K562 (cell line): ENCODE measurements around the gene NR6A1. TPM values are rescaled to one million over a fixed set of nuclear protein-coding genes. Genes with fewer than 3 reads are reported as not detected.
A peak's percentile ranks its signal among the peaks of the same experiment; 100 is the strongest.

Source experiments
- ATAC-seq: fragments of 200-7000 bp; cut with Tn5 transposase; 3 replicates; pipeline ENCODE4 v1.9.1; 2020; ENCODE audit warnings: moderate library complexity
- BruUV-seq: library from RNA; stranded (reverse); fragments of 400-500 nt; replicated peaks from 2 replicates; lab custom pipeline; 2021; lab: Mats Ljungman, UMichigan
- CTCF ChIA-PET: fragments of 300-600 bp; formaldehyde crosslinking; extraction: SDS; loops from one replicate; lab custom pipeline; 2021; ENCODE audit warnings: low intra/inter-chr PET ratio; lab: Yijun Ruan, JAX
- POLR2A ChIA-PET: fragments of 300-600, 350-650 bp; sonication (Branson Sonifier 250); formaldehyde crosslinking; extraction: SDS; loops from one replicate; lab custom pipeline; 2021; ENCODE audit warnings: antibody characterized with exemption, inconsistent platforms; lab: Yijun Ruan, JAX
- DNase-seq, 4 experiments: peaks; one replicate each; pipeline versions ENCODE4 v3.0.0 to v3.0.0-alpha.2; 2011 to 2018; ENCODE audit warnings: low spot score in 3 of 4, mixed read lengths in 3 of 4; ENCODE audit errors: extremely low read depth in 1 of 4
- FAIRE-seq: peaks from 2 replicates; lab custom pipeline; 2011; peaks lifted over from hg19 to GRCh38; lab: Jason Lieb, UNC
- H2AFZ ChIP-seq: 2 replicates; pipeline ENCODE4 v1.6.0; 2011; ENCODE audit warnings: low read depth, low read length, control low read depth, inconsistent platforms
- H3K27ac ChIP-seq: fragments of 200-600 bp; 3 replicates; pipeline ENCODE4 v1.8.0; 2011; ENCODE audit warnings: low read depth, mild to moderate bottlenecking, control low read depth, inconsistent platforms, low read length, moderate library complexity, mixed read lengths; ENCODE audit errors: extremely low read depth
- H3K27me3 ChIP-seq, 2 experiments: fragments of 300-600 bp in 1 of 2; 2 replicates in 1 of 2; 3 replicates in 1 of 2; pipeline versions ENCODE4 v1.6.0 to v1.8.0; 2011; ENCODE audit warnings: inconsistent platforms in 2 of 2, low read length in 2 of 2, mild to moderate bottlenecking in 1 of 2, mixed read lengths in 1 of 2, moderate library complexity in 1 of 2; ENCODE audit not compliant: control insufficient read depth in 2 of 2, insufficient read depth in 2 of 2
- H3K36me3 ChIP-seq: fragments of 300-600 bp; 3 replicates; pipeline ENCODE4 v1.8.0; 2011; ENCODE audit warnings: mild to moderate bottlenecking, low read length, inconsistent platforms; ENCODE audit not compliant: control insufficient read depth, insufficient read depth
- H3K4me1 ChIP-seq, 2 experiments: fragments of 200-600 bp in 1 of 2; replicated peaks in 1 of 2; 2 replicates in 1 of 2; 3 replicates in 1 of 2; pipeline versions ENCODE4 v1.5.1 to v1.8.0; 2011; ENCODE audit warnings: inconsistent platforms in 2 of 2, low read length in 2 of 2, mild to moderate bottlenecking in 1 of 2, mixed read lengths in 1 of 2, moderate library complexity in 1 of 2; ENCODE audit not compliant: control insufficient read depth in 2 of 2, insufficient read depth in 2 of 2
- H3K4me2 ChIP-seq: 2 replicates; pipeline ENCODE4 v1.6.1; 2011; ENCODE audit warnings: low read length, control low read depth, inconsistent platforms, mixed read lengths; ENCODE audit not compliant: insufficient read depth
- H3K4me3 ChIP-seq: fragments of 200-600 bp; sonication (generic), shearing (Covaris generic); 2 replicates; pipeline ENCODE4 v1.5.1; 2016; ENCODE audit warnings: control low read depth, inconsistent platforms
- H3K79me2 ChIP-seq: fragments of 200-600 bp; 3 replicates; pipeline ENCODE4 v1.8.0; 2011; ENCODE audit warnings: low read length, inconsistent platforms; ENCODE audit not compliant: control insufficient read depth, insufficient read depth
- H3K9ac ChIP-seq, 2 experiments: 2 replicates each; pipeline versions ENCODE4 v1.6.0 to v1.6.1; 2011; ENCODE audit warnings: low read depth in 2 of 2, low read length in 2 of 2, control low read depth in 1 of 2, inconsistent platforms in 1 of 2, mild to moderate bottlenecking in 1 of 2, mixed read lengths in 1 of 2; ENCODE audit not compliant: insufficient read depth in 1 of 2
- H3K9me1 ChIP-seq: one replicate; pipeline ENCODE4 v1.6.0; 2011; ENCODE audit warnings: inconsistent platforms, mild to moderate bottlenecking, low read length, moderate library complexity; ENCODE audit not compliant: control insufficient read depth, insufficient read depth
- H3K9me3 ChIP-seq: replicated peaks from 2 replicates; pipeline ENCODE4 v1.5.1; 2011; ENCODE audit warnings: low read depth, low read length, inconsistent platforms; ENCODE audit not compliant: control insufficient read depth, insufficient read depth
- H4K20me1 ChIP-seq: replicated peaks from 2 replicates; pipeline ENCODE4 v1.6.1; 2011; ENCODE audit warnings: low read length, inconsistent platforms, mixed read lengths; ENCODE audit not compliant: control insufficient read depth, insufficient read depth
- BRF1 ChIP-seq: IDR thresholded peaks from 3 replicates; pipeline ENCODE4 v1.6.1; 2011; ENCODE audit warnings: borderline replicate concordance, mild to moderate bottlenecking; ENCODE audit not compliant: insufficient read length; ENCODE audit errors: extremely low read depth
- DEAF1 ChIP-seq: fragments of 450-650 bp; formaldehyde crosslinking; IDR thresholded peaks from 2 replicates; pipeline ENCODE4 v1.4.0; 2020; ENCODE audit warnings: mild to moderate bottlenecking, moderate library complexity
- FOXJ3 ChIP-seq: sonication (generic); formaldehyde crosslinking; IDR thresholded peaks from 2 replicates; pipeline ENCODE4 v1.4.0; 2020; ENCODE audit warnings: mild to moderate bottlenecking, missing genetic modification reagents
- POLR2AphosphoS2 ChIP-seq: IDR thresholded peaks from 2 replicates; pipeline ENCODE4 v1.6.1; 2012; ENCODE audit warnings: low read length, improper control_type of control experiment
- RAD51 ChIP-seq: fragments of 450-650 bp; IDR thresholded peaks from 2 replicates; pipeline ENCODE4 v1.7.1; 2016; ENCODE audit warnings: low read depth, mild to moderate bottlenecking, borderline replicate concordance
- STAG1 ChIP-seq: sonication (generic); formaldehyde crosslinking; IDR thresholded peaks from 2 replicates; pipeline ENCODE4 v1.5.0; 2020; ENCODE audit warnings: missing genetic modification reagents, borderline replicate concordance
- TRIM24 ChIP-seq, 2 experiments: fragments of 450-650 bp; IDR thresholded peaks; 2 replicates each; pipeline ENCODE4 v1.6.1; 2016
- USF1 ChIP-seq: sonication (generic); formaldehyde crosslinking; IDR thresholded peaks from 2 replicates; pipeline ENCODE4 v1.9.0; 2022; ENCODE audit warnings: mild to moderate bottlenecking, missing genetic modification reagents
- USF2 ChIP-seq: sonication (generic); formaldehyde crosslinking; IDR thresholded peaks from 2 replicates; pipeline ENCODE4 v1.5.0; 2020; ENCODE audit warnings: missing genetic modification reagents
- ZBTB12 ChIP-seq: fragments of 250-450 bp; sonication (Bioruptor Pico); IDR thresholded peaks from 2 replicates; pipeline ENCODE4 v1.4.0; 2020
- ZEB2 ChIP-seq: fragments of 450-650 bp; IDR thresholded peaks from 2 replicates; pipeline ENCODE4 v1.6.1; 2016
- ZNF408 ChIP-seq: fragments of 250-450 bp; sonication (Bioruptor Pico); IDR thresholded peaks from 2 replicates; pipeline ENCODE4 v1.4.0; 2020; ENCODE audit warnings: low read depth, mild to moderate bottlenecking, moderate library complexity
- ZNF57 ChIP-seq: fragments of 450-650 bp; formaldehyde crosslinking; IDR thresholded peaks from 2 replicates; pipeline ENCODE4 v1.4.0; 2020; ENCODE audit warnings: mild to moderate bottlenecking, moderate library complexity
- WGBS: fragments of 100-300 bp; shearing (Covaris generic); methylation state at CpG from one replicate; pipeline ENCODE4 v1.1.6; 2016; ENCODE audit warnings: low coverage, mixed read lengths; ENCODE audit not compliant: insufficient coverage; ENCODE audit errors: missing lambda C conversion rate; 5-methylcytosine and 5-hydroxymethylcytosine counted together
- in situ Hi-C: fragments of 300-500 bp; cut with MboI; formaldehyde crosslinking; loops from 4 replicates; pipeline ENCODE4 v1.15.0; 2018; ENCODE audit warnings: inconsistent platforms, mixed read lengths
- intact Hi-C: fragments of 100-400 bp; cut with micrococcal nuclease; formaldehyde crosslinking; loops from 2 replicates; pipeline ENCODE4 v1.14.2; 2022
- polyA plus RNA-seq, 8 experiments: library from polyadenylated mRNA; depleted of rRNA in 4 of 8; stranded (reverse) in 5 of 8; unstranded in 3 of 8; fragments of >200 nt; fragmentation: Nextera tagmentation in 2 of 8; fragmentation: Illumina TruSeq in 1 of 8; extraction: Ambion mirVana in 2 of 8; extraction: Trizol in 1 of 8; gene quantifications; 2 replicates each; pipeline versions ENCODE4 v1.2.1 to v1.2.3, GENCODE V29; 2011 to 2014; ENCODE audit warnings: inconsistent platforms in 1 of 8, missing spikeins in 1 of 8
- total RNA-seq, 7 experiments: library from RNA; depleted of rRNA in 6 of 7; stranded (reverse); fragments of >200 nt in 6 of 7; fragmentation: Illumina TruSeq in 2 of 7; extraction: Trizol in 2 of 7; gene quantifications; 2 replicates each; pipeline versions ENCODE4 v1.2.1 to v1.2.3, GENCODE V29; 2011 to 2021; ENCODE audit warnings: low replicate concordance in 1 of 7

The NR6A1 gene
- total and polyA plus RNA-seq, 9 of the 15 experiments (the other 6 are each of a cell fraction or from before 2014, with no cell fraction given), result 9.7 to 55.4 (median 28.3) TPM

- TF ChIP-seq ZBTB12 (no peak), ZEB2 (no peak), POLR2AphosphoS2 (no peak)
Measured at GRCh38 chr9:124507880-124508423, 263.2 kb downstream of the NR6A1 start (continued).

GRCh38 chr9:124506931-124507879 lies 263.9 kb downstream of the NR6A1 start, which contains the start of gene NR5A1:
NR5A1 (minus strand) TSS chr9:124507399; CDS start chr9:124503395, 4,004 bp downstream.
- CTCF ChIA-PET, result no interaction called here
- H3K27me3 ChIP-seq, result peaks cover 10 to 20% of the 10 kb centered on the region in 2 experiments; a peak in 3 of 5 replicates
- TF ChIP-seq ZNF408 (CRISPR knock-in tag) (no peak), USF2 (peak; percentile 50), DEAF1 (no peak), RAD51 (peak; percentile 25; the same call in 1 of the 2 replicates), ZNF57 (CRISPR knock-in tag) (no peak), STAG1 (no peak), TRIM24 (IDR thresholded peaks at IDR 0.05) (no peak), BRF1 (no peak), USF1 (peak; percentile 71), FOXJ3 (CRISPR knock-in tag) (no peak)
- TF ChIP-seq, all 486 proteins: peak for 3
- H3K9me1 ChIP-seq, result no peaks in the 10 kb centered on the region
- H3K4me3 ChIP-seq, result no peak within 1 kb of the TSS
- POLR2A ChIA-PET, result no interaction called here
- H4K20me1 ChIP-seq, result no peaks in the 10 kb centered on the region
- H3K27ac ChIP-seq, result no peak within 1 kb of the TSS
- peak within 1 kb of the TSS in 1 of 2 experiments; percentile 52; a peak in 2 of 4 replicates for H3K9ac ChIP-seq
- no peak for FAIRE-seq
- H3K36me3 ChIP-seq, result no peaks in the 10 kb centered on the region
- no TSS peak for BruUV-seq
- 86% methylated on average over 15 of the region's 34 CpGs for WGBS
- in situ Hi-C loops (no loop called here), intact Hi-C loops (no loop called here)
- H3K4me2 ChIP-seq, result no peak within 1 kb of the TSS
- peaks cover 16 to 58% of the 10 kb centered on the region in 2 experiments for H3K4me1 ChIP-seq
- ATAC-seq, result no peak
- no peaks in the 10 kb centered on the region for H3K9me3 ChIP-seq
- H2AFZ ChIP-seq, result 0 out of 2 replicates have a peak within 1 kb of the TSS, but pooled peaks have one; percentile 22
- DNase-seq, result no peak
- no peaks in the 10 kb centered on the region for H3K79me2 ChIP-seq
